DMS53 treated with DMSO at 0.1 percent for 48 hours (cell line): ENCODE measurements around the gene SUSD2.
"Not testable (repeated sequence)": the region's sequence is repeated elsewhere in the genome, so short reads cannot be mapped to it uniquely, and the experiment has no call there.

Experiments
- DNase-seq: peaks from one replicate; lab custom pipeline; 2025; ENCODE audit not compliant: unreplicated experiment; lab: John Stamatoyannopoulos, UW

Gene SUSD2

GRCh38 chr22:24210409-24210808 is 29.1 kb downstream of the SUSD2 start:
- not testable (repeated sequence) for DNase-seq

GRCh38 chr22:24211716-24212115 is 30.4 kb downstream of the SUSD2 start:
- DNase-seq = not testable (repeated sequence)

GRCh38 chr22:24213111-24213510 is 31.8 kb downstream of the SUSD2 start:
- DNase-seq = not testable (repeated sequence)

GRCh38 chr22:24214467-24215285 is 33.4 kb downstream of the SUSD2 start:
- no peak for DNase-seq

- DNase-seq = no peak
Measured at GRCh38 chr22:24216541-24217209, 35.4 kb downstream of the SUSD2 start.

- no peak for DNase-seq
Measured at GRCh38 chr22:24217384-24217783, 36.1 kb downstream of the SUSD2 start.

GRCh38 chr22:24219750-24220149 is 38.5 kb downstream of the SUSD2 start:
- DNase-seq = no peak

- DNase-seq = no peak
Measured at GRCh38 chr22:24224468-24224867, 43.2 kb downstream of the SUSD2 start.

- DNase-seq = no peak
Measured at GRCh38 chr22:24225044-24225601, 43.8 kb downstream of the SUSD2 start.

- DNase-seq = no peak
Measured at GRCh38 chr22:24225951-24226350, 44.7 kb downstream of the SUSD2 start.

- DNase-seq = no peak
Measured at GRCh38 chr22:24230911-24231656, 49.8 kb downstream of the SUSD2 start.

GRCh38 chr22:24231706-24232105 is 50.4 kb downstream of the SUSD2 start:
- no peak for DNase-seq

- no peak for DNase-seq
Measured at GRCh38 chr22:24232124-24232523, 50.8 kb downstream of the SUSD2 start.

- no peak for DNase-seq
Measured at GRCh38 chr22:24232725-24233124, 51.4 kb downstream of the SUSD2 start.

GRCh38 chr22:24233235-24233634 is 51.9 kb downstream of the SUSD2 start:
- DNase-seq = no peak

GRCh38 chr22:24233816-24234215 is 52.5 kb downstream of the SUSD2 start:
- no peak for DNase-seq

- no peak for DNase-seq
Measured at GRCh38 chr22:24235315-24235714, 54.0 kb downstream of the SUSD2 start.

GRCh38 chr22:24236656-24237055 is 55.4 kb downstream of the SUSD2 start:
- no peak for DNase-seq

- not testable (repeated sequence) for DNase-seq
Measured at GRCh38 chr22:24238101-24238694, 56.9 kb downstream of the SUSD2 start.
